VCaP (cell line): Measurements from ENCODE around the gene COL18A1.

Source experiments
- H3K27ac ChIP-seq: fragments of 450-650 bp; 2 replicates; pipeline ENCODE4 v1.5.1; 2017
- CTCF ChIP-seq: fragments of 450-650 bp; conservative IDR thresholded peaks from 2 replicates; pipeline ENCODE4 v1.5.1; 2017; ENCODE audit warnings: mild to moderate bottlenecking, moderate library complexity

Gene COL18A1

DNA sequence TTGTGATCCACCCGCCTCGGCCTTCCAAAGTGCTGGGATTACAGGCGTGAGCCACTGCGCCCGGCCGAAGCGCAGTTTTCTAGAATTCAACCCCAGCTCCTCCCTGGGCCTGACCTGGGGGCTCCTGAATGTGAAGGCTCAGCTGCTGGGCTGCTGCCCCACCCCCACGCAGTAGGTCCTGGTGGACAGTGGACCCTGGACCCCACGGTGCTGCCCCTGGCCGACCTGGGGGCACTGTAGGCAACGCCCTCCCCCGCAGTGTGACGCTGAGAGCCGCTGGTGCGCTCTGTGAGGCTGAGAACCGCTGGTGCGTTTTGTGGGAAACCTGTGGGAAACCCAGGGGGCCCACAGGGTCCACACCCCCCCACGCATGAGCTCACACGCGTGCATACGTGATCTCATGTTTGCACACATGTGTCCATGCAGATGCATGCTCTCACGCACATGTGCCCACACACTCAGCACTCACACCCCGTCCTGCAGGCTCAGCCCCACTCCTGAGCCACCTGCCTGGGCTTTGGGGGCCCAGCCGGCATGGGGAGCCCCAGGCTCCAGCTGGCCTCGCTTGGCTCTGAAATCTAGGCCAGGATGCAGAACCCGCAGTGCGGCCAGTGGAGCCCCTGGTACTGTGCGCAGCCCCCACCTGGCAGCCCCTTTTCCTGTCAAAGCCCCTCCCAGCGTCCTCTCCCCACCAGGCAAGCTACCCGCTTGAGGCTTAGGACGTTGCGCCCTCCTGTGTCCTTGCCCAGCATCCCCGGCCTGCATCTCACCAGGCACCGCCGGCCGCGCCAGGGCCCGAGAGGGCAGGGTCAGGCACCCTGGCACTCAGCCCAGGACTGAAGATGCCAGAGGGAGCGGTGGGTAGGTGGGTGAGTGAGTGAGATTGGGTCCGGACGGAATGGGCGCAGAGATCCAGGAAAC lies 67.7 kb downstream of the COL18A1 start:
- H3K27ac ChIP-seq: no peak overlapping the region
- no peak for TF ChIP-seq CTCF

DNA sequence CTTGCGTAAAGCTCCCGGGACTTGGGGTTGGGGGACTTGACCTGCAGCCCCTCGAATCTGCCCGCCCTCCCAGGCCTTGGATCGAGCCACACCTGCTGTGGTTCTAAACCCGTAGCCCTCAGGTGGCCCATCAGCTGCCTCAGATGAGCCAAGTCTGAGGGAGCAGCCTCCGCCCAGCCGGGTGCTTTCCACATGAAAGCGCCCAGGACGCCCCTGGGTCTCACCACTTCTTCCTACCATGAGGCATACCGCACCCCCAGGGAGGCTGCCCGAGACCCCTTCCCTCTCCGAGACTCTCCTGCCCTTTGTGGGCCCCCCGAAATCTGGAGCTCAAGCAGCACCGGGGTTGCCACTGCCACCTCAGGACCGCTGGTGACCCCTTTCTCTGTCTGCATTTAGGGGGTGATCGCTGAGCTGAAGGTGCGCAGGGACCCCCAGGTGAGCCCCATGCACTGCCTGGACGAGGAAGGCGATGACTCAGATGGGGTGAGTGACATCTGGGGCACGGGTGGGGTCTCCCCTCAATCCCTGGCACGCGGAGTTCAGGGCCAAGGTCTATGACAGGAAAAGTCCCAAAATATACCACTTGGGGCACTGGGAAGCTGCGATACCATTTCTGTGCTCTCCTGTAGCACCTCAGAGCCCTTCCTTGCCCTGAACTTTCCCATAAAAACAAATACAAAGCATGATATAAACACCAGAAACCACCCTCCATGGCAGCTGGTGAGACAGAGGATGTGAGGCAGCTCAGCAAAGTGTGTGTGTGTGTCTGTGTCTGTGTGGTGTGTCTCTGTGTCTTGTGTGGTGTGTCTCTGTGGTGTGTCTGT lies 68.7 kb downstream of the COL18A1 start:
- no peak overlapping the region for H3K27ac ChIP-seq
- TF ChIP-seq CTCF: no peak

GRCh38 chr21:45474323-45474950 lies 69.5 kb downstream of the COL18A1 start:
- H3K27ac ChIP-seq: no peak overlapping the region
- TF ChIP-seq CTCF: no peak

GRCh38 chr21:45475004-45475685 lies 70.2 kb downstream of the COL18A1 start:
- no peak overlapping the region for H3K27ac ChIP-seq
- TF ChIP-seq CTCF: no peak

DNA sequence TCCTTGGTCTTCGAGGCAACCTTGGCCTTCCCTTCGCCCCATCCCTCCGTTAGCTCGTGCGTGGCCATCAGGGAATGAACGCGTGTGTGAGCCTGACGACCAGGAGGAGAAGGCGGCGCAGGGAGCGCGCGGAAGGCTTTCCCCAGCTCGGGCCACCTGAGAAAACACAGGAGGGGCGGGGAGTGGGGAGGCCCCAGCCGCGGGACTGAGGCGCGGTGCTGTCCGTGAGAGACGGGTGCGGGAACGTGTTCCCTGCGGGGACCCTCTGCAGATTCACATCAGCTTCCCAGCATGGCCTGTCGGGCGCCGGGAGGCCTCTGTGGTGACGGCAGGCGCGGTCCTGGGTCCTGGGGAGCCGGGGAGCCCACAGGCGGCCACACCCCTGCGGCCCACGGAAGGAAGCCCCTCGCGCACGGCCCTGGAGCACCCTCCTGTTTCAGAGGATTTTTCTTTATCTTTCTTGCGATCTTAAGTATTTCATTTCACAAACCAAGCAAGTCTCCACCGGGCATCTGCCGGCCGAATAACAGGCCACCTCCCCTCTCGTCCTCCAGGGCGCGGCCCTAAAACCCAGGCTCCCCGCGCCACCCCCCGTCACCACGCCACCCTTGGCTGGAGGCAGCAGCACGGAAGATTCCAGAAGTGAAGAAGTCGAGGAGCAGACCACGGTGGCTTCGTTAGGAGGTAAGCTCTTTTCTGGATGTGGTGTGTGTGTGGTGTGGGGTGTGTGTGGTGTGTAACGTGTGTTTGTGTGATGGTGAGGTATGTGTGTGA lies 71.0 kb downstream of the COL18A1 start:
- no peak for TF ChIP-seq CTCF

DNA sequence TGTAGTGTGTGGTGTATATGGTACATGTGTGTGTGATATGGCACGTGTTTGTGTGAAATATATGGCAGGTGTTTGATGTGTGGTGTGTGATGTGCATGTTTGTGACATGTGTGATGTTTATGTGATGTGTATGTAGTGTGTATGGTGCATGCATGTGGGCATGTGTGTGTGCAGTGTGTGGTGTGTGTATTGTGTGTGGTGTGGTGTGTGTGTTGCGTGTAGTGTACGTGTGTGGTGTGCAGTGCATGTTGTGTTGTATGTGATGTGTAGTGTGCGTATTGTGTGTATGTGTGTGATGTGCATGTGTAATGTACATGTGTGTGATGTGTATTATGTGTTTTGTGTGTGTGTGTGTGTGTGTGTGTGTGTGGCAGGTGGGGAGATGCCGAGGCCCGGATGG lies 71.6 kb downstream of the COL18A1 start:
- no peak overlapping the region for H3K27ac ChIP-seq
- TF ChIP-seq CTCF: no peak

More for the DNA sequence above, 71.0 kb downstream of the COL18A1 start:
- no peak overlapping the region for H3K27ac ChIP-seq
